SK-N-SH (cell line): ENCODE measurements around the gene PAFAH1B2. TPM values are rescaled to one million over a fixed set of nuclear protein-coding genes. Genes with fewer than 3 reads are reported as not detected.

ENCODE experiments used
- CTCF ChIA-PET: fragments of 300-600, 350-600 bp; formaldehyde crosslinking; extraction: SDS; loops from one replicate; lab custom pipeline; 2021; lab: Yijun Ruan, JAX
- POLR2A ChIA-PET: fragments of 350-600 bp; sonication (Branson Sonifier 250); formaldehyde crosslinking; extraction: SDS; loops from one replicate; lab custom pipeline; 2020; ENCODE audit warnings: antibody characterized with exemption, inconsistent platforms; lab: Yijun Ruan, JAX
- DNase-seq: peaks from one replicate; pipeline ENCODE4 v3.0.0; 2012
- H2AFZ ChIP-seq: fragments of 200-600 bp; sonication (generic); 2 replicates; pipeline ENCODE4 v1.8.1; 2016; ENCODE audit warnings: antibody characterized with exemption, mild to moderate bottlenecking, low read depth
- H3F3A ChIP-seq: fragments of 200-600 bp; sonication (generic); replicated peaks from 2 replicates; pipeline ENCODE3; 2016; ENCODE audit warnings: antibody characterized with exemption, mild to moderate bottlenecking; ENCODE audit not compliant: insufficient read depth
- H3K27ac ChIP-seq, 2 experiments: fragments of 200-500 bp in 1 of 2; fragments of 200-600 bp in 1 of 2; sonication (Bioruptor generic) in 1 of 2; sonication (generic), shearing (Covaris generic) in 1 of 2; 2 replicates each; pipeline versions ENCODE4 v1.5.1 to v1.6.1; 2014 to 2016; ENCODE audit warnings: low read depth in 2 of 2, inconsistent platforms in 1 of 2, low read length in 1 of 2, mild to moderate bottlenecking in 1 of 2, mixed read lengths in 1 of 2
- H3K27me3 ChIP-seq: fragments of 200-600 bp; sonication (generic), shearing (Covaris generic); 2 replicates; pipeline ENCODE4 v1.6.1; 2016; ENCODE audit warnings: mixed run types; ENCODE audit not compliant: insufficient read depth
- H3K36me3 ChIP-seq, 2 experiments: fragments of 200-500 bp in 1 of 2; fragments of 200-600 bp in 1 of 2; sonication (Bioruptor generic) in 1 of 2; sonication (generic) in 1 of 2; replicated peaks in 1 of 2; 2 replicates each; pipeline versions ENCODE3 to v1.5.1; 2014 to 2016; ENCODE audit warnings: low read length in 1 of 2, mild to moderate bottlenecking in 1 of 2; ENCODE audit not compliant: insufficient read depth in 2 of 2, control insufficient read depth in 1 of 2
- H3K4me1 ChIP-seq, 2 experiments: fragments of 200-500 bp in 1 of 2; fragments of 200-600 bp in 1 of 2; sonication (Bioruptor generic) in 1 of 2; sonication (generic), shearing (Covaris generic) in 1 of 2; 2 replicates each; pipeline versions ENCODE4 v1.5.1 to v1.6.1; 2014 to 2016; ENCODE audit warnings: low read depth in 1 of 2, low read length in 1 of 2, mixed run types in 1 of 2; ENCODE audit not compliant: insufficient read depth in 2 of 2, control insufficient read depth in 1 of 2
- H3K4me2 ChIP-seq: fragments of 200-600 bp; sonication (generic), shearing (Covaris generic); 2 replicates; pipeline ENCODE4 v1.6.1; 2017; ENCODE audit warnings: mixed run types
- H3K4me3 ChIP-seq, 2 experiments: fragments of 200-500 bp in 1 of 2; fragments of 200-600 bp in 1 of 2; sonication (Bioruptor generic) in 1 of 2; sonication (generic), shearing (Covaris generic) in 1 of 2; 2 replicates each; pipeline versions ENCODE4 v1.5.1 to v1.8.1; 2014 to 2016; ENCODE audit warnings: low read depth in 2 of 2, inconsistent platforms in 1 of 2, low read length in 1 of 2, mild to moderate bottlenecking in 1 of 2, mixed read lengths in 1 of 2, moderate library complexity in 1 of 2
- H3K79me2 ChIP-seq: fragments of 200-600 bp; sonication (generic); 2 replicates; pipeline ENCODE4 v1.8.1; 2017; ENCODE audit warnings: mild to moderate bottlenecking; ENCODE audit not compliant: insufficient read depth
- H3K9ac ChIP-seq: fragments of 200-600 bp; sonication (generic); 2 replicates; pipeline ENCODE4 v1.6.1; 2017; ENCODE audit warnings: mixed run types
- H3K9me2 ChIP-seq: fragments of 200-600 bp; sonication (generic); 2 replicates; pipeline ENCODE4 v1.6.1; 2017; ENCODE audit warnings: mixed run types
- H3K9me3 ChIP-seq: fragments of 200-600 bp; sonication (generic); 2 replicates; pipeline ENCODE4 v1.6.1; 2017; ENCODE audit warnings: mixed run types, mild to moderate bottlenecking, moderate library complexity
- H4K20me1 ChIP-seq: fragments of 200-600 bp; sonication (generic); 2 replicates; pipeline ENCODE4 v1.6.1; 2017; ENCODE audit warnings: mild to moderate bottlenecking, mixed run types; ENCODE audit not compliant: insufficient read depth
- EZH2phosphoT487 ChIP-seq: fragments of 200-600 bp; sonication (generic); IDR thresholded peaks from 2 replicates; pipeline ENCODE4 v1.6.1; 2017; ENCODE audit warnings: low read depth, mixed run types, mild to moderate bottlenecking, antibody characterized with exemption, moderate library complexity, borderline replicate concordance
- FOXJ3 ChIP-seq: sonication (generic); formaldehyde crosslinking; IDR thresholded peaks from 2 replicates; pipeline ENCODE4 v1.5.1; 2020; ENCODE audit warnings: mild to moderate bottlenecking, missing genetic modification reagents
- FOXM1 ChIP-seq: IDR thresholded peaks from 2 replicates; pipeline ENCODE4 v1.4.0; 2012; ENCODE audit warnings: low read depth, mild to moderate bottlenecking
- MXI1 ChIP-seq: IDR thresholded peaks from 2 replicates; pipeline ENCODE4 v1.6.1; 2012; ENCODE audit warnings: mild to moderate bottlenecking, low read depth, low read length, improper control_type of control experiment
- RCOR1 ChIP-seq: fragments of 150-350 bp; IDR thresholded peaks from 2 replicates; pipeline ENCODE4 v1.6.1; 2017; ENCODE audit warnings: antibody characterized with exemption, low read length
- SIN3A ChIP-seq: IDR thresholded peaks from 2 replicates; pipeline ENCODE4 v1.6.1; 2012; ENCODE audit warnings: low read depth, mild to moderate bottlenecking, low read length, moderate library complexity, borderline replicate concordance
- TAF1 ChIP-seq: IDR thresholded peaks from 2 replicates; pipeline ENCODE4 v1.6.1; 2012; ENCODE audit warnings: low read depth, mild to moderate bottlenecking, low read length, moderate library complexity, borderline replicate concordance
- TCF12 ChIP-seq: IDR thresholded peaks from 2 replicates; pipeline ENCODE4 v1.4.0; 2012
- TEAD4 ChIP-seq: IDR thresholded peaks from 2 replicates; pipeline ENCODE4 v1.4.0; 2012; ENCODE audit warnings: mild to moderate bottlenecking, borderline replicate concordance; ENCODE audit not compliant: insufficient read depth
- USF2 ChIP-seq: fragments of 150-350 bp; IDR thresholded peaks from 2 replicates; pipeline ENCODE4 v1.6.1; 2017; ENCODE audit warnings: antibody characterized with exemption, low read length, low read depth, borderline replicate concordance
- WGBS: methylation state at CpG from one replicate; pipeline ENCODE4 v1.1.6; 2017; ENCODE audit warnings: low lambda C conversion rate; 5-methylcytosine and 5-hydroxymethylcytosine counted together
- polyA plus RNA-seq, 3 experiments: library from polyadenylated mRNA; depleted of rRNA; stranded (reverse); fragments of >200 nt; gene quantifications; 2 replicates each; pipeline ENCODE4 v1.2.3, GENCODE V29; 2012
- TF ChIP-seq, protein P1 (sequence below): IDR thresholded peaks from 2 replicates; pipeline ENCODE4 v1.6.1; 2012; ENCODE audit warnings: mild to moderate bottlenecking, low read depth, low read length, moderate library complexity
- TF ChIP-seq, protein P2 (sequence below): IDR thresholded peaks from 2 replicates; pipeline ENCODE4 v1.4.0; 2012; ENCODE audit warnings: low read depth, borderline replicate concordance
- TF ChIP-seq, protein P3 (sequence below): fragments of 150-350 bp; IDR thresholded peaks from 2 replicates; pipeline ENCODE4 v1.6.1; 2016; ENCODE audit warnings: mild to moderate bottlenecking, low read depth, low read length

Gene PAFAH1B2
- polyA plus RNA-seq, 1 of the 3 experiments (the other 2 are of a cell fraction): 19.6 TPM

DNA sequence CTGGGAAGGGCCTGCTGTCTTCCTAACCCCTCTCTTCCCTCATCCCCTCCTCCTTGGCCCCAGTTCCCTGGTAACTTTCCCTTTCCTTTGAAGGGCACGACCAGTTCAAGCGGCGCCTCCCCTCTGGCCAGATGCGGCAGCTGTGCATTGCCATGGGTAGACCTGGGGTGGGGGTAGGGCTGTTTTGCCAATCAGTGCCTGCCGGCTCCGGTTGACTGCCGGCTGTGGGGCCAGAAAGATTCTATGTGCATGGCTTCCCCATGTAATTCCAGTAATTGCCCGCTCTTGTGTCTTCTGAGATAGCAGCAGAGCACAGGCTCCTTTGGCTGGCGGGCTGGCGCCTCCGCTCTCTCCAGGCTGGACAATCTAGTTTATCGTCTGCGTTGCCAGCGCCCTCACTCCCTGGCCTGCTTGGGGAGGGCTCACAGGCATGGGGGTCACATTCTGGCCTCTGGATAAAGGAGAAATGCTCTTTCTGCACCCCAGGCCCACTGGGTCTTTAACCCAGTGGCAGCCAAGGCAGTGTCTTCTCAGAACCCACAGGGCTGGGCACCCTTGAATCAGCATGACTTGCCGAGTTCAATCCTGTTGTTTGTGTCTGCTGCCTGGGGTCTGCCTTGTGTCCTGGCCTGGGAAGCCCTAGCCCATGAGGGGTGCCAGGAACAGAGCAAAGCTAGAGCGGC, 43.9 kb downstream of the PAFAH1B2 start:
- Histone ChIP-seq H3F3A (no peaks in the 10 kb centered on the region), H3K27ac (no peak overlapping the region), H3K4me1 (no peaks in the 10 kb centered on the region), H3K36me3 (peaks cover 4 to 16% of the 10 kb centered on the region in 2 experiments), H3K79me2 (no peaks in the 10 kb centered on the region), H3K4me2 (no peak overlapping the region), H3K9ac (no peak overlapping the region), H3K9me2 (no peaks in the 10 kb centered on the region), H3K27me3 (no peaks in the 10 kb centered on the region), H3K9me3 (no peaks in the 10 kb centered on the region), H4K20me1 (no peaks in the 10 kb centered on the region), H2AFZ (no peak overlapping the region), H3K4me3 (no peak overlapping the region)
- DNase-seq: peak; percentile 23
- WGBS: 92% methylated on average over 16 of the region's 16 CpGs
- ChIA-PET POLR2A (no interaction called here), CTCF (interaction anchor here (0.7 kb wide), 1 partner anchor 39 kb away, joined by 3 read pairs; no protein-coding TSS in a partner anchor)
- no peak for TF ChIP-seq USF2
- TF ChIP-seq FOXM1: no peak
- TF ChIP-seq EZH2phosphoT487: no peak
- no peak for TF ChIP-seq TAF1
- TF ChIP-seq TEAD4: no peak
- no peak for TF ChIP-seq RCOR1
- TF ChIP-seq, protein P1, sequence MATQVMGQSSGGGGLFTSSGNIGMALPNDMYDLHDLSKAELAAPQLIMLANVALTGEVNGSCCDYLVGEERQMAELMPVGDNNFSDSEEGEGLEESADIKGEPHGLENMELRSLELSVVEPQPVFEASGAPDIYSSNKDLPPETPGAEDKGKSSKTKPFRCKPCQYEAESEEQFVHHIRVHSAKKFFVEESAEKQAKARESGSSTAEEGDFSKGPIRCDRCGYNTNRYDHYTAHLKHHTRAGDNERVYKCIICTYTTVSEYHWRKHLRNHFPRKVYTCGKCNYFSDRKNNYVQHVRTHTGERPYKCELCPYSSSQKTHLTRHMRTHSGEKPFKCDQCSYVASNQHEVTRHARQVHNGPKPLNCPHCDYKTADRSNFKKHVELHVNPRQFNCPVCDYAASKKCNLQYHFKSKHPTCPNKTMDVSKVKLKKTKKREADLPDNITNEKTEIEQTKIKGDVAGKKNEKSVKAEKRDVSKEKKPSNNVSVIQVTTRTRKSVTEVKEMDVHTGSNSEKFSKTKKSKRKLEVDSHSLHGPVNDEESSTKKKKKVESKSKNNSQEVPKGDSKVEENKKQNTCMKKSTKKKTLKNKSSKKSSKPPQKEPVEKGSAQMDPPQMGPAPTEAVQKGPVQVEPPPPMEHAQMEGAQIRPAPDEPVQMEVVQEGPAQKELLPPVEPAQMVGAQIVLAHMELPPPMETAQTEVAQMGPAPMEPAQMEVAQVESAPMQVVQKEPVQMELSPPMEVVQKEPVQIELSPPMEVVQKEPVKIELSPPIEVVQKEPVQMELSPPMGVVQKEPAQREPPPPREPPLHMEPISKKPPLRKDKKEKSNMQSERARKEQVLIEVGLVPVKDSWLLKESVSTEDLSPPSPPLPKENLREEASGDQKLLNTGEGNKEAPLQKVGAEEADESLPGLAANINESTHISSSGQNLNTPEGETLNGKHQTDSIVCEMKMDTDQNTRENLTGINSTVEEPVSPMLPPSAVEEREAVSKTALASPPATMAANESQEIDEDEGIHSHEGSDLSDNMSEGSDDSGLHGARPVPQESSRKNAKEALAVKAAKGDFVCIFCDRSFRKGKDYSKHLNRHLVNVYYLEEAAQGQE: no peak
- TF ChIP-seq TCF12: no peak
- no peak for TF ChIP-seq FOXJ3 (CRISPR knock-in tag)
- no peak for TF ChIP-seq MXI1
- TF ChIP-seq, protein P2, sequence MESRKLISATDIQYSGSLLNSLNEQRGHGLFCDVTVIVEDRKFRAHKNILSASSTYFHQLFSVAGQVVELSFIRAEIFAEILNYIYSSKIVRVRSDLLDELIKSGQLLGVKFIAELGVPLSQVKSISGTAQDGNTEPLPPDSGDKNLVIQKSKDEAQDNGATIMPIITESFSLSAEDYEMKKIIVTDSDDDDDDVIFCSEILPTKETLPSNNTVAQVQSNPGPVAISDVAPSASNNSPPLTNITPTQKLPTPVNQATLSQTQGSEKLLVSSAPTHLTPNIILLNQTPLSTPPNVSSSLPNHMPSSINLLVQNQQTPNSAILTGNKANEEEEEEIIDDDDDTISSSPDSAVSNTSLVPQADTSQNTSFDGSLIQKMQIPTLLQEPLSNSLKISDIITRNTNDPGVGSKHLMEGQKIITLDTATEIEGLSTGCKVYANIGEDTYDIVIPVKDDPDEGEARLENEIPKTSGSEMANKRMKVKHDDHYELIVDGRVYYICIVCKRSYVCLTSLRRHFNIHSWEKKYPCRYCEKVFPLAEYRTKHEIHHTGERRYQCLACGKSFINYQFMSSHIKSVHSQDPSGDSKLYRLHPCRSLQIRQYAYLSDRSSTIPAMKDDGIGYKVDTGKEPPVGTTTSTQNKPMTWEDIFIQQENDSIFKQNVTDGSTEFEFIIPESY: no peak
- no peak for TF ChIP-seq SIN3A
- TF ChIP-seq, protein P3, sequence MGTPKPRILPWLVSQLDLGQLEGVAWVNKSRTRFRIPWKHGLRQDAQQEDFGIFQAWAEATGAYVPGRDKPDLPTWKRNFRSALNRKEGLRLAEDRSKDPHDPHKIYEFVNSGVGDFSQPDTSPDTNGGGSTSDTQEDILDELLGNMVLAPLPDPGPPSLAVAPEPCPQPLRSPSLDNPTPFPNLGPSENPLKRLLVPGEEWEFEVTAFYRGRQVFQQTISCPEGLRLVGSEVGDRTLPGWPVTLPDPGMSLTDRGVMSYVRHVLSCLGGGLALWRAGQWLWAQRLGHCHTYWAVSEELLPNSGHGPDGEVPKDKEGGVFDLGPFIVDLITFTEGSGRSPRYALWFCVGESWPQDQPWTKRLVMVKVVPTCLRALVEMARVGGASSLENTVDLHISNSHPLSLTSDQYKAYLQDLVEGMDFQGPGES: no peak
